PFSK-1 (cell line): Measurements from ENCODE around the gene TSPAN6.

Experiments used
- FOXP2 ChIP-seq: optimal IDR thresholded peaks from 2 replicates; pipeline ENCODE3; 2011; ENCODE audit warnings: borderline replicate concordance, control low read depth, inconsistent platforms; ENCODE audit not compliant: insufficient read depth; ENCODE audit errors: extremely low read length, extremely low read depth
- POLR2AphosphoS5 ChIP-seq: IDR thresholded peaks from 2 replicates; pipeline ENCODE4 v1.6.1; 2012; ENCODE audit warnings: low read depth, mild to moderate bottlenecking, control low read depth, low read length, moderate library complexity
- SIN3A ChIP-seq: IDR thresholded peaks from 2 replicates; pipeline ENCODE4 v1.6.1; 2012; ENCODE audit warnings: mild to moderate bottlenecking, low read length, moderate library complexity, borderline replicate concordance; ENCODE audit not compliant: insufficient read depth
- TAF1 ChIP-seq: IDR thresholded peaks from 2 replicates; pipeline ENCODE4 v1.6.1; 2012; ENCODE audit warnings: low read length, control low read depth, borderline replicate concordance; ENCODE audit not compliant: insufficient read depth
- TF ChIP-seq, protein P1 (sequence below), 2 experiments: IDR thresholded peaks; 2 replicates each; pipeline versions ENCODE4 v1.6.1 to v1.8.0; 2011 to 2012; ENCODE audit warnings: low read depth in 2 of 2, low read length in 2 of 2, control low read depth in 1 of 2, inconsistent platforms in 1 of 2, mild to moderate bottlenecking in 1 of 2, moderate library complexity in 1 of 2; ENCODE audit not compliant: insufficient read depth in 1 of 2

TSPAN6 gene

DNA sequence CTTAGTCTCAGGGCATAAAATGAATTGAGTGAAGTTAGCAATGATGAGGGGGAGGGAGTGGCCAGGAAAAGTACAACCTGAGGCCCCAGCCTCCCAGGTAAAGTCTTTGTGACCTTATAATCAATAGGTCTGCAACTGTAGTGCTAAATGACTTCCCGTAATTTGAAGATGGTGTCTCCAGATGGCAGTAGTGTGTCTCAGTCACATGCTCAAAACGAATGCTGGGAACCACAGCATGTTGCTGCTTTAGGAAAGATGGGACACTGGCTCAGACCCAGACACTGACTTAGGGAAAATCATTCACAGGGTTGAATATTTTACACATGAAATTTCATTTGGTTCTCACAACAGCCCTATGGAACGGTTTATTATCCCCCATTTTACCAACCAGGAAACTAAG, 17.7 kb upstream of the TSPAN6 start:
- no peak for TF ChIP-seq POLR2AphosphoS5

DNA sequence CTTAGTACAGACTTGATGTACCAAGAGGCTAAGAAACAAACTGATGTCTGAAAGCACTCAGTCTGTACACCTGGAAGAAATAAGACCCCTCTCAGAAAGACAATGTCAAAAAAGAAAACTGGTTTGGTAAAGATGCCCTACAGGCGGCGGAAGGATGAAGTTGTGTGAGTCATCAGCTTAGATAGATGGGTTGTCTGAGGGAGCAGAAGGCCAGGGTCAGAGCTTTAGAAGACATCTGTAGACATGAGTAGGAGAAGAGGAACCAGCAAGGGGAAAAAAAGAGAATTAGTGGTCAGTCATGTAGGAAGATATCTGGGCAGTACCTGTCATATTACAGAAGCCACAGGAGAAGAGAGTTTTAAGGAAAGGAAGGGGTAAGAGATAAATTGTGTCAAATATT, 15.7 kb upstream of the TSPAN6 start:
- TF ChIP-seq POLR2AphosphoS5, result no peak
- no peak for TF ChIP-seq FOXP2
- TF ChIP-seq, protein P1, sequence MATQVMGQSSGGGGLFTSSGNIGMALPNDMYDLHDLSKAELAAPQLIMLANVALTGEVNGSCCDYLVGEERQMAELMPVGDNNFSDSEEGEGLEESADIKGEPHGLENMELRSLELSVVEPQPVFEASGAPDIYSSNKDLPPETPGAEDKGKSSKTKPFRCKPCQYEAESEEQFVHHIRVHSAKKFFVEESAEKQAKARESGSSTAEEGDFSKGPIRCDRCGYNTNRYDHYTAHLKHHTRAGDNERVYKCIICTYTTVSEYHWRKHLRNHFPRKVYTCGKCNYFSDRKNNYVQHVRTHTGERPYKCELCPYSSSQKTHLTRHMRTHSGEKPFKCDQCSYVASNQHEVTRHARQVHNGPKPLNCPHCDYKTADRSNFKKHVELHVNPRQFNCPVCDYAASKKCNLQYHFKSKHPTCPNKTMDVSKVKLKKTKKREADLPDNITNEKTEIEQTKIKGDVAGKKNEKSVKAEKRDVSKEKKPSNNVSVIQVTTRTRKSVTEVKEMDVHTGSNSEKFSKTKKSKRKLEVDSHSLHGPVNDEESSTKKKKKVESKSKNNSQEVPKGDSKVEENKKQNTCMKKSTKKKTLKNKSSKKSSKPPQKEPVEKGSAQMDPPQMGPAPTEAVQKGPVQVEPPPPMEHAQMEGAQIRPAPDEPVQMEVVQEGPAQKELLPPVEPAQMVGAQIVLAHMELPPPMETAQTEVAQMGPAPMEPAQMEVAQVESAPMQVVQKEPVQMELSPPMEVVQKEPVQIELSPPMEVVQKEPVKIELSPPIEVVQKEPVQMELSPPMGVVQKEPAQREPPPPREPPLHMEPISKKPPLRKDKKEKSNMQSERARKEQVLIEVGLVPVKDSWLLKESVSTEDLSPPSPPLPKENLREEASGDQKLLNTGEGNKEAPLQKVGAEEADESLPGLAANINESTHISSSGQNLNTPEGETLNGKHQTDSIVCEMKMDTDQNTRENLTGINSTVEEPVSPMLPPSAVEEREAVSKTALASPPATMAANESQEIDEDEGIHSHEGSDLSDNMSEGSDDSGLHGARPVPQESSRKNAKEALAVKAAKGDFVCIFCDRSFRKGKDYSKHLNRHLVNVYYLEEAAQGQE (IDR thresholded peaks at IDR 0.05; ENCODE audit: insufficient read depth in 1 of 2, low read depth in 2 of 2, low read length in 2 of 2), result no peak
- TF ChIP-seq TAF1, result no peak
- no peak for TF ChIP-seq SIN3A

DNA sequence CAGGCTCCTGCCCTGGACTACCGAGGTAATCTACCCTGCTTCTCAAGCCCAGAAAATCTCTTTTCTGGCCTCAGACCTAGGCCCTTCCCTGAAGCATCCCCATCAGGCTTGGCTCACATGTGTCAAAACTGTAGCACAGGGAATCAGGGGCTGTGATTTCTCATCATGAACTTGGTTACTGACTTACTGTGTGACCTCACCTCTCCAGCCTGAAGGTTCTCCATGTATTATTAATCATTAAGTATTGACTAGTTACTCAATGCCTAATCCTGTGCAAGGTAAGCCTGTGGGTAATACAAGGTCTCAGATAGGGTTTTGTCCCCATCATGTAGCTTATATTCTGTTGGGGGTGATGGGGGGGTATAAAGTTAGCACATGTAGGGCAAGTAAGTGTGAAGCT, 14.2 kb upstream of the TSPAN6 start:
- TF ChIP-seq, protein P1 (IDR thresholded peaks at IDR 0.05; ENCODE audit: insufficient read depth in 1 of 2, low read depth in 2 of 2, low read length in 2 of 2), result no peak
- no peak for TF ChIP-seq POLR2AphosphoS5

DNA sequence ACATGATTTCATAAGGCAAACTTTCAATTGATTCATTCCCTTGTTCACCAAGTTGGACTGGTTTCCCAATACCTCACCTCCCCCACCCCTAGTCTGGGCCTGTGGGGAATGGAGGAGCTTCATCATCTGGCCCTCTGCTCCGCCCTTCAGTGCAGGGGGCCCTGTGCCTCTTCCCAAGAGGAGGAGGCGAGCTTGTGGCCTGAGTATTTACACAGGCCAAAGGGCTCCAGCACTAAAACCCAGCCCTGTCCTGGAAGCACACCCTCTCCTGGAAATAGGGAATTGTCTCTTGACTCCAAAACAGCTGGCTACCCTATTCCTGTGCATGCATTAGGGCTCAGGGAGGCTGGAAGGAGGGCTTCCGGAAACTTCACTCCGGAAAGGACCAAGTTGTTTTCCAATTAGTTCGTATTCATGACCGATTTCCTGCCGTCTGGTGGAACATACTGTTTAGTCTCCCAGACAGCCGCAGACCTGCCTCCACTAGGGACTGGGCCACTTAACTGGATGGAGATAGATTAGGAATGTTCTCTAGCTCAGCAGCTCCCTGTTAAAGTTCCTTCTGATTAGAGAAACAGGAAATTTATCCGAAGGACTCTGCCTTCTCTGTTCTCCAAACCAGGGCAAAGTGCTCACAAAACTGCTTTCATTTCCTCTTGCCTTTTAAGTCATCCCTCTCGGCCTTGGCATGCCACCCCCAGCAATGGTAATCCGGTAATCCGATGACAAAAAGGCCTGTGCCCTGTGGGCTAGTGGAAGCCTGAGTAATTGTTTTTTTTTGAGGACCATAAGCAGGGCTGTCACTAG, 13.1 kb upstream of the TSPAN6 start:
- TF ChIP-seq SIN3A (peak; percentile 68; the same call in 1 of the 2 replicates), POLR2AphosphoS5 (no peak), TAF1 (no peak), FOXP2 (peak; percentile 64)
- TF ChIP-seq, protein P1 (IDR thresholded peaks at IDR 0.05; ENCODE audit: insufficient read depth in 1 of 2, low read depth in 2 of 2, low read length in 2 of 2), result peak in 1 of 2 experiments; percentile 58; a peak in 2 of 4 replicates

DNA sequence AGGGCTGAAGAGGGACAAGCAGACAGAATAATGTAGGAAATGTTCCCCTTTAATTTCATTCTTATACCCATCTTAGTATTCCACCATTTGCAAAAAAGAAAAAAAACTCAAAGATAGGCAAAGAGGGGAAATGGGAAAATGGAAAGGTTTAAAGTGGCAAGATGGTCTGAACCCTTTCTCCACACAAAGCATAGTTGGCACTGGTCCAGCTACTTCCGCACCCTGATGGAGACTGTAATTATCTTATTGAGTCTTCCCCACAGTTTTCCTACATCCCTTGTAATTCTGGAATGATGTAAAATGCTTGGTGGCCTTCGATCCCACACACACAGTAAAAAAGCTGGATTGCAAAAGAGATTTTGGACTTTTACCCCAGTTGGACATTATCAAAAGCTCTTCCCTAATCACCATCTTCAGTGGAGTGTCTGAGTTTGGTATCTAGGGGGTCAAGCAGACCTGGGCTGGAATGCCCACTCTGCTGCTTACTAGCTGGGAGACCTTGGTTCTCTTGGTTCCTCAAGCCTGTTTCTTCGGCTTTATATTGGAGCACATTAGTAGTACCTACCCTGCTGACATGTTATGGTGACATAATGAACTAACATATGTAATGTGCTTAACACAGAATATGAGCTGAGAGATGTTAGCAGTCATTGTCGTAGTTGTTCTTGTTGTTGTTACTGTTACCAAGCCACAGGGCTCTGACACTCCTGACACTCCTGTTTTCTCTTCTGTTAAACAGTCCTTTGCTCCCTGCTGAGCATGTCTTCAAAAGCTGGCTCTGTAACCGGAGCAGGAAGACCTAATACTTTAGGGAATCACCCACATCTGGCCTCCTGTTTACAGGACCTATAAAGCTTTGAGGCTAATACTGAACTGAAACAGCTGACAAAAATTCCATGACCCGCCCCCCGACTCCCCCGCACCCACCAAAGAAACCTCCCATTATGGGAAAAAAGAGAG, 12.1 kb upstream of the TSPAN6 start:
- TF ChIP-seq TAF1 (no peak), SIN3A (no peak), FOXP2 (no peak)
- TF ChIP-seq, protein P1 (IDR thresholded peaks at IDR 0.05; ENCODE audit: insufficient read depth in 1 of 2, low read depth in 2 of 2, low read length in 2 of 2), result no peak
